ENCODE data around the gene PSME3IP1. TPM values are rescaled to one million over a fixed set of nuclear protein-coding genes. Genes with fewer than 3 reads are reported as not detected.

PSME3IP1 gene
- total and polyA plus RNA-seq, 2 of the 8 experiments (the other 6 are each of a cell fraction or from before 2014, with no cell fraction given): 95.1 to 98.3 TPM

DNA sequence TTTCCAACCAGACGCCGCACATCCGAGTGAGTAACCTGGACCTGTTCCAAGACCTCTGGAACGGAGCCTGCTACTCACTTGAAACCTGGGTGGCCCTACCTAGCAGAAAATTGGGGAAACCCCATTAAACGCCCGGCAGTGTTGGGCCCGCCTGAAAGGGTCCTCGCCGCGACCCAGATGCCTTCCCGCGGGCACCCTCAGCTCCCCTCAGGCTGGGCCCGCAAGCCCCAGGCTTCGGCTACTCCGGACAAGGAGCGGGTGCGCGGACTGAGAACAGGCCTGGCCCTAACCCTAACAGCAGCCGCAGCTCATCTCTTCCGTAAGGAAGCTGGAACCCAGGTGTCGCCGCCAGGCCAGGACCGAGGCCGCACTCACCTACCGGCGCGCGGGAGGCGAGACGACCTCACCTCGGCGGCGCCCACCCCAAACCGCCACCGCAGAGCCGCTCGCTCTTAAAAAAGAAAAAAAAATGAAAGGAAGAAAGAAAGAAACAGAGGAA is 344 bp downstream of the PSME3IP1 start:
- ChIA-PET POLR2A (ENCODE audit: partially characterized antibody) (interaction anchor here (0.7 to 2.4 kb wide), 14 partner anchors 11 to 286 kb away, joined by 3 to 11 read pairs (median 4); partner anchors contain the start of gene ARL2BP), CTCF (ENCODE audit: partially characterized antibody) (interaction anchor here (0.6 to 1.0 kb wide), 2 partner anchors 42 to 103 kb away, joined by 3 to 4 read pairs; no protein-coding TSS in a partner anchor)
- H3K79me2 ChIP-seq (ENCODE audit: control insufficient read depth in 1 of 2, insufficient read depth in 2 of 2, low read length in 2 of 2): peaks cover 4 to 85% of the 10 kb centered on the region in 2 experiments
- no peaks in the 10 kb centered on the region for H4K20me1 ChIP-seq (replicated peaks in 1 of 2; ENCODE audit: control insufficient read depth in 1 of 2, insufficient read depth in 2 of 2, low read length in 2 of 2)
- peak overlapping the region; percentile 64 to 85 (median 80) for H3K9ac ChIP-seq (replicated peaks in 1 of 4; ENCODE audit: extremely low read depth in 1 of 4, low read depth in 3 of 4, low read length in 3 of 4)
- no peak overlapping the region for H3K14ac ChIP-seq (ENCODE audit: insufficient read length)
- peak overlapping the region; percentile 53; the same call in 1 of the 2 replicates for H3K18ac ChIP-seq (ENCODE audit: extremely low read depth, low read length)
- peak overlapping the region; percentile 78 for H3K27ac ChIP-seq (ENCODE audit: low read depth, low read length)
- H3K56ac ChIP-seq (replicated peaks; ENCODE audit: insufficient read length, low read depth, low read length): peak overlapping the region; percentile 80
- H2AFZ ChIP-seq (ENCODE audit: low read length): no peak overlapping the region
- peak overlapping the region; percentile 82; the same call in 1 of the 2 replicates for H2AK5ac ChIP-seq (ENCODE audit: low read depth, low read length)
- H3K23me2 ChIP-seq (ENCODE audit: low read depth, low read length): peaks cover 14% of the 10 kb centered on the region
- no peak overlapping the region for H2BK120ac ChIP-seq (replicated peaks; ENCODE audit: low read depth, low read length)
- H2BK12ac ChIP-seq (ENCODE audit: low read depth, low read length): no peak overlapping the region
- peak overlapping the region; percentile 76 for H4K91ac ChIP-seq (replicated peaks; ENCODE audit: insufficient read length, low read length)
- no peaks in the 10 kb centered on the region for H3K9me3 ChIP-seq (ENCODE audit: insufficient read depth in 2 of 2, low read depth in 1 of 2, low read length in 1 of 2)
- H3K79me1 ChIP-seq (ENCODE audit: low read depth, low read length): peaks cover 17% of the 10 kb centered on the region; the same call in 1 of the 2 replicates
- peak overlapping the region; percentile 94 for H4K8ac ChIP-seq (ENCODE audit: extremely low read depth, insufficient read depth, low read length)
- DNase-seq (ENCODE audit: low read depth in 1 of 2, low spot score in 2 of 2) (no peak), FAIRE-seq (no peak)
- 5% methylated on average over 25 of the region's 37 CpGs; no CpG with 5 or more reads in 1 of the 2 experiments for whole genome bisulfite sequencing, 2 experiments (ENCODE audit: extremely low coverage in 1 of 2, insufficient coverage in 1 of 2, insufficient read length in 1 of 2, insufficient replicate concordance in 2 of 2, low coverage in 1 of 2, low lambda C conversion rate in 2 of 2, missing lambda C conversion rate in 1 of 2)
- peak overlapping the region; percentile 76 to 81 for H3K4me2 ChIP-seq (ENCODE audit: insufficient read depth in 1 of 2, low read depth in 2 of 2, low read length in 2 of 2)
- no peak overlapping the region for H3K23ac ChIP-seq (ENCODE audit: insufficient read length)
- no peak overlapping the region for H3K4ac ChIP-seq (replicated peaks; ENCODE audit: insufficient read length, low read depth, low read length)
- peak overlapping the region; percentile 70 to 92 (median 88) for H3K4me3 ChIP-seq (ENCODE audit: extremely low read depth in 1 of 4, insufficient read depth in 2 of 4, low read depth in 3 of 4, low read length in 4 of 4)
- H3K36me3 ChIP-seq (ENCODE audit: control insufficient read depth in 2 of 4, insufficient read depth in 4 of 4, low read length in 3 of 4): no peaks in the 10 kb centered on the region
- H3K27me3 ChIP-seq (replicated peaks in 1 of 4; ENCODE audit: control insufficient read depth in 3 of 4, extremely low read depth in 1 of 4, insufficient read depth in 3 of 4, low read length in 3 of 4): no peaks in the 10 kb centered on the region
- H2BK15ac ChIP-seq (ENCODE audit: low read length): no peak overlapping the region
- H2BK5ac ChIP-seq (ENCODE audit: low read depth, low read length): peak overlapping the region; percentile 66; the same call in 1 of the 2 replicates
- H4K5ac ChIP-seq (ENCODE audit: insufficient read length, low read depth, low read length): peak overlapping the region; percentile 84
- H3K4me1 ChIP-seq (replicated peaks in 1 of 4; ENCODE audit: control insufficient read depth in 3 of 4, insufficient read depth in 4 of 4, low read length in 3 of 4): peaks cover 2 to 7% (median 5%) of the 10 kb centered on the region in 4 experiments; a peak in 6 of 7 replicates
- H2BK20ac ChIP-seq (ENCODE audit: low read length): no peak overlapping the region
- TF ChIP-seq CBX8 (IDR thresholded peaks at IDR 0.05; ENCODE audit: borderline replicate concordance, low read depth, low read length) (no peak), POLR2AphosphoS5 (IDR thresholded peaks at IDR 0.05; ENCODE audit: low read depth, low read length) (0 out of 2 replicates have a peak, but pooled peaks have one; percentile 17), HDAC6 (IDR thresholded peaks at IDR 0.05; ENCODE audit: low read depth, low read length) (no peak), YY1 (IDR thresholded peaks at IDR 0.05; ENCODE audit: low read depth, low read length) (no peak), TBP (IDR thresholded peaks at IDR 0.05; ENCODE audit: low read depth, low read length) (no peak), EGR1 (IDR thresholded peaks at IDR 0.05; ENCODE audit: borderline replicate concordance, low read depth, low read length) (no peak), CEBPB (IDR thresholded peaks at IDR 0.05; ENCODE audit: low read depth, low read length) (no peak), SIRT6 (IDR thresholded peaks at IDR 0.05; ENCODE audit: low read length) (no peak), PHF8 (conservative IDR thresholded peaks at IDR 0.05; ENCODE audit: low read depth, low read length) (peak; percentile 68), CREB1 (IDR thresholded peaks at IDR 0.05) (no peak), GTF2F1 (IDR thresholded peaks at IDR 0.05; ENCODE audit: borderline replicate concordance, low read depth, low read length) (no peak), CHD1 (IDR thresholded peaks at IDR 0.05; ENCODE audit: low read depth, low read length) (no peak), EZH2 (IDR thresholded peaks at IDR 0.05; ENCODE audit: low read depth, low read length, severe bottlenecking) (no peak)
- TF ChIP-seq, protein P1, sequence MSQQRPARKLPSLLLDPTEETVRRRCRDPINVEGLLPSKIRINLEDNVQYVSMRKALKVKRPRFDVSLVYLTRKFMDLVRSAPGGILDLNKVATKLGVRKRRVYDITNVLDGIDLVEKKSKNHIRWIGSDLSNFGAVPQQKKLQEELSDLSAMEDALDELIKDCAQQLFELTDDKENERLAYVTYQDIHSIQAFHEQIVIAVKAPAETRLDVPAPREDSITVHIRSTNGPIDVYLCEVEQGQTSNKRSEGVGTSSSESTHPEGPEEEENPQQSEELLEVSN (IDR thresholded peaks at IDR 0.05): no peak
